ENCODE results near the gene GSTO2.

The GSTO2 gene

DNA sequence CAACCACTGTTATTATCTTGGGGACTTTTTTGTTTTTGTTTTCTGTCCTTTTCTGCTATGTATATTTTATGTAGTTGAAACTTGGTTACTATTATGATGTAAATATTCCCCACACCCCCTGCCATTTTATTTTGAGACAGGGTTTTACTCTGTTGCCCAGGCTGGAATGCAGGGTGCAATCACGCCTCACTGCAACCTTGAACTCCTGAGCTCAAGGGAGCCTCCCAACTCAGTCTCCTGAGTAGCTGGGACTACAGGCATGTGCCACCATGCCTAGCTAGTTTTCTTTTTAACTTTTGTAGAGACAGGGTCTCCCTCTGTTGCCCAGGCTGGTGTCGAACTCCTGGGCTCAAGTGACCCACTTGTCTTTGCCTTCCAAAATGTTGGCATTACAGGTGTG, 18.0 kb downstream of the GSTO2 start:
- DNase-seq: no peak

DNA sequence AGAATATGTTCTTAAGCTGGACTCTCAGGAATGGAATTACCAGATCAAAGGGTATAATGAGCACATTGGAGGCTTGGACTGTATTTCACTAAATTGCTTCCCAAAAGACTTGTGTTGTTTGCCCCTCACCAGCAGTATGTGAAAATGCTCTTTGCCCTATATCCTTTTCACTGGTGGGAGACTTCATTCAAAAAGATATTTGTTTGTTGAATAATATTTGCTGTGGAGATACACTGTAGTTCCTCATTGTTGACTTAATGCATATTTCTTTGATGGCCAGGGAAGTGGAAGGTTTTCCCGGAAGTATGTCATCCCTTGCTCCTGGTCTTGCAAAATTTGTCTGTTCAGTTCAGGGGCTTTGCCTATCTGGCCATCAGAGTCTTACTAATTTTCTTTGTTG, 19.4 kb downstream of the GSTO2 start:
- DNase-seq: no peak

DNA sequence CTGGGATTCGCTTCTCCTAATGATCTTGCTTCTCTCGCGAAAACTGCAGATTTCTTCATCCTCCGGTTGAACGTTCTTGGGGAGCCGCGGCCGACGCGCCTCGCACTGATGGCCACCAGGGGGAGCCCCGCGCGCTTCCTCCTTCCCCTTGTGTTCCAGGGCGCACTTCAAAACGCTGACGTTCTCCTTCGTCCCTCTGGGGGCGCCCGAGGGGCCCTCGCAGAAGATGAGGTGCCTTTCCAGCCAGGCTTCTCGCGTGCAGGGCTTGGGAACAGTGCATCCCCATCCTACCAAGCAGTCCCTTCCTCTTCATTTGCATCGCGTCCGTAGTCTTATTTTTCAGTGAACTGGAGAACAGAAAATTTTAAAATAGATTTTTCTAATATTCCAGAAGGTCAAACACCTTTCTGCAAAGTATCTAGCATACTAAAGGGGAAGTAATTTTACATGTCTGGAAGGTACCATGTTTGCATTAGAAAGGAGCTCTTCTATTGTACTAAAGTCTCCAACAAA, 22.5 kb downstream of the GSTO2 start:
- peak; percentile 50 to 79 for DNase-seq

DNA sequence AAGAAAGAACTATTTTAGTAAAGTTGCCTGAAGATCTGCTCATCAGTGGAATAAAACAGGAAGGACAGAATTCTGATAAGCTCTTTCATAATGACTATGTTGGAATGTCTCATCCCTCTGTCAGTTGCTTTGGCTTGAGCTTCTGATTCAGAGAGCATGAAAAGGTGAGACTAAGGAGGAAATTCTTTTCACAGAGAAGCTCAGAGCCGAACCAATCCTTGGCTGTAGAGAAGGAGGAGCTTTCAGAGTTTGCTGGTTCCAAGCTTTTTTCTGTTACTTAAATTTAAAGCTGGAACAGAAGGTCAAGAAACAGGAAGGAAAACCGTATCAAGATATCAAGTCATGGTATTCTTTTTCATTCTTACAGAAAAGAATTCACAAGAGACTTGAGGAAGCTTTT, 24.0 kb downstream of the GSTO2 start:
- no peak for DNase-seq

DNA sequence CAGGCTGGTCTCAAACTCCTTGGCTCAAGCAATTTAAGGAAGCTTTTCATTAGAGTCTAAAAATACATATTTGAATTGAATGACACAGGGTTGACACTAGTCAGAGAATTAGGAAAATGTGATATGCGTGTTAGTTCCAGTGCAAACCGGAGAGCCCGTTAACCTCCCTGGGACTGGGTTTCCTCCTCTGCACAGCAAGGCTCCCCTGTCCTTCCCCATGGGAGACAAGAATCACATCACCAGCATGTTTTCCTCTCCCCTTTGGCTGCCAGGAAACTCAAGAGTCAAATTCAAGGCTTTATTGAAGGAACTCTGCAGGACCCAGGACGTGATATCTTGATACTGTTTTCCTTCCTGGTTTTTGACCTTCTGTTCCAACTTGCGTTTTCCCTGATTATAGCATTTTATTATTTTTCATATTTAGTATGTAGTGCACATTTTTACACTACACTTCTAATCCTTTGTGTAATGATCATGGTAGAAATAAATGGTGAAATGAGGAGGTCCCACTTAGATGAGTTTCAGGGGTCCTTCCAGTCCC, 24.9 kb downstream of the GSTO2 start:
- DNase-seq: no peak

DNA sequence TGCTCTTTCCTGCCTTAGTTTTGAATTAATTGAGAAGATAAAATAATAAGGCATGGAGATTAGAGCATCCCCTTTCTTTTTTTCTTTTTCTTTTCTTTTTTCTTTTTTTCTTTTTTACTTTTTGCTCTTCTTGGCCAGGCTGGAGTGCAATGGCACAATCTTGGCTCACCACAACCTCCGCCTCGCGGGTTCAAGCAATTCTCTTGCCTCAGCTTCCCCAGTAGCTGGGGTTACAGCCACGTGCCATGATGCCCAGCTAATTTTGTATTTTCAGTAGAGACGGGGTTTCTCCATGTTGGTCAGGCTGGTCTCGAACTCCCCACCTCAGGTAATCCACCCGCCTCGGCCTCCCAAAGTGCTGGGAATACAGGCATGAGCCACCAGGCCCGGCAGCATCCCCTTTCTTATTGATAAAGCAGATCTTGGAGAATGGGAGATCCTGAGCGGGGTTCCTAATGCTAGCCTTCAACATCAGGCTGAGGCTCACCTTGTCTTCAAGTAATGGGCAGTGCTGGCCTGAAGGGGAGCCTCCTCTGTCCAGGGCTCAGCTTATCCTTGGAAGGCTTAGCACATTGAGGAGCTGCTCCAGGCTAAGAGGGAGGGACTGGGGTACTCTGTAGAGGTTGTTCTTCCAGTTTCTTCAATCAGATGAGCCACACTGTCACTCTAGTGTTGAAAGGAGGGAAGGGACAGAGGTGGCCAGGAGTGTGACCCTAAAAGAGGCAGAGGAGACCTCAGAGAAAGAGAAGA, 27.9 kb downstream of the GSTO2 start:
- DNase-seq: no peak

DNA sequence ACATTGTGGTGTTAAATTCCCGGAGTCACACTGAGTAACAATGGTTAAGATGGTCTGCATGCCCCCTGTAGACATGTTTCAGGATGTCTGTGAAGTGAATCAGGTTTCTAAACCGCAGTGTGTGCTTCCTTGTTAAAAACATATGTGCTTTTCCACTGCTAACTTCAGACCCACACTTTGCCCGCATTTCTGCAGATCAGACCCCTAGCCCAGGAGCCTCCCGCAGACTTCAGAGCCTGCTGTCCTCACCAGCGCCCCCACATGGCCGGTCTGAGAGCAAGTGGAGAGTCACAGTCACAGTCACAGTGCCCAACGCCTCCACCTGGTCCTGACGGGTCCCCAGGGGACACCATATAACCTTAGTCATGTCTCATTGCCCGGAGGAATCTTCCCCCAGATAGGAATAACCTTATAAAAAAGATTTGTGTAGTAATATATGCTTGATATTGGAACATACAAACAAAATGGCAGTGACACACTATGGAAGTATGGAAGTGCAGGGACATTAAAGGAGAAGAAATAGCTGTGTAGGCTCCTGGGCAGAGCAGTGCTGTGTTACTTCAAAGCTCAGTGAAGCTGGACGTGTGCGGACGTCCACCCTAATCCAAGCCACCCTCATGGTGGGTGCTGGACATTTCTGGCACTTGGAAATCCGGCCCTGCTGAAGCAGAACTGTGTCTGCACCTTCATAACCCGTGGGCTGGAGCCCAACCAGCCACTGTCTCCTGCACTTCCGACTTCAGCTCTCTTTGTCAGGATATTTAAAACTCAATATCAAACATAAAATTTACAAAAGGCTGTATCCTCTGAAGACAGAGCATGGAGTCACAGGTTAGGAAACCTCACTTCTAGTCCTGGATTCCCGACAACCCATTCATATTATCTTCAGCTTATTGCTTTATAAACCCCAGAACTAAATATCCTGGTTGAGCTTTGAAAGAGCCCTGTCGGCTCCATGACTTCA, 29.0 kb downstream of the GSTO2 start:
- DNase-seq: no peak

DNA sequence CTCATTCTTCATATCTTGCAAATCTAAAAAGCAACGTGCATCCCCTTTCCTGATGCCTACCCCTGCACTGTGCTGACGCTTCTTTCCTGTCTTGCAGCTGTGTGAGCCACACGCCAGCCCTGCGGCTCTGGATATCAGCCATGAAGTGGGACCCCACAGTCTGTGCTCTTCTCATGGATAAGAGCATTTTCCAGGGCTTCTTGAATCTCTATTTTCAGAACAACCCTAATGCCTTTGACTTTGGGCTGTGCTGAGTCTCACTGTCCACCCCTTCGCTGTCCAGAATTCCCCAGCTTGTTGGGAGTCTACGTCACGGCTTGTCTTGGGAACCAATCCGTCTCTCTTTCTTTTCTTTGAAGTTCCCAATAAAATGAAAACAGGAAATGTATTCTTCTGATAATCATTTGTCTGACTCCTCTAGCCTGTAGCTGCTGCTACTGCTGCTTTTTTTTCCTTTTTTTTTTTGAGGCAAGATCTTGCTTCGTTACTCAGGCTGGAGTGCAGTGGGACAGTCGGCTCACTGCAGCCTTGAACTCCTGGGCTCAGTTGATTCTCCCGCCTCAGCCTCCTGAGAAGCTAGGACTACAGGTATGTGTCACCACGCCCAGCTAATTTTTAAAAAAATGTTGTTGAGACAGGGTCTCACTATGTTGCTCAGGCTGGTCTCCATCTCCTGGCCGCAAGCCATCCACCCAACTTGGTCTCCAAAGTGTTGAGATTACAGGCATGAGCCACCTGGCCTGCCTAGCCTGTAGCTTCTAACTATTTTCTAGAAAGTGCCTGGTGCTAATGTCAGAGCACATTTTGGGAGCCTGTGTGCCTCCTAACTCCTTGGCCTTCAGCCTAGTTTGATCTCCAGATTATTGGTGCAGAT, 30.3 kb downstream of the GSTO2 start:
- DNase-seq: no peak

DNA sequence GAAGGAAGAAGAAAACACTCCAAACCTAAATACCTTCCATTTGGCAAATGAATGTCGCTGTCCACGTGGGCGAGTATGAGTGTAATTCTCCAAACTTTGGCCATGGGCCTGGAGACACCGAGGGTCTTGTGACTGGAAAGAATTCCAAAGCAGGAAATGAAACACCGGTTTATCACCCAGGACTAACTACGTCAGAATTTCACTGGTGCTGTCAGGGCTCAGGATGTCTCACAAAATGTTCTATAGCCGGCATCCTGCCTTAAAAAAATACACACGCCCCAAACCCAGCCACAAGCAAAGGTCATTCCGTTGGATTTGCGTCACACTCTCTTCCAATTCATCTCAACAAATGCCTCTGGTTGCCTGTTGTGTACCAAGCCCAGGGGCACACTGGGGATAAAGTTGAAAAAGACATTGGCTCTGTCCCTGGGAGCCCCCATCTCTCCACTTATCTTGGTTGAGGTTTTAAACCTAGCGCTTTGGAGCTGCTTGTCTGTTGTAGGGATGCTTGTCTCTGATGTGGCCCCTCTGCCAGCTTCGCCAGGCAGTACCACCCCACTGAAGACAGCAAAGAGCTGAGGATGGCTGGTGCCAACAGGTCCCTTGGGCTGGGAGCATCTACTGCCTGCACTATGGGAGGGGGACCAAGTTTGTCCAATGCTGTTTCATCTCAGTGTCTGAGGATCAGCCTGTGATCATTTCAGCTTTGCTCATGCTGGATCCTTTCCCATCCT, 31.2 kb downstream of the GSTO2 start:
- no peak for DNase-seq

DNA sequence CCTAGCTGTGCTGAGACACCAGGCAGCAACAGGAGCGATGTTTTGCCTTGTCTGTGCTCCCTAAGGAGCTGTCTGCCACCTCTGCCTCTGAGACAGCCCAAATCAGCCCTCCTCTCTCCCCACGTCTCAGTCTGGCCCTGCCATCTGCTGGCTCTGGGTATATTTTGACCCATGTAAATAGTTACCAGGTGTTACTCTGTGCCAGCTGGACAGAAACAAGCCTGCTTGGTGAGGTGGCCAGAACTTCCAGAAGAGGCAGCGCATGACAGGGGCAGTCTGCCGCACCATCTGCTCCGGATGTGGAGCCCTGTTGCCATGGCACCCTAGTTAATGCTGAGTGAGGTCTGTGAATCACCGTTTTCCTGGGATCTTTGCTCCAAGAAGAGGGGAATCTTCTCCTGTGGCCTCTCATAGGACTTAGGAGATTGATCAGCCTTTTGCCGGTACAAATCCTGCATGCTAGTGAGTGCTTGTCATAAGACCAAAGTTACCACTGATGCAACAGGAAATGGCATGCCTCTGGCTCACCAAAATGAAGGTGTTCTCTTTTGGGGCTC, 31.8 kb downstream of the GSTO2 start:
- DNase-seq: peak in 1 of 2 experiments; percentile 33

DNA sequence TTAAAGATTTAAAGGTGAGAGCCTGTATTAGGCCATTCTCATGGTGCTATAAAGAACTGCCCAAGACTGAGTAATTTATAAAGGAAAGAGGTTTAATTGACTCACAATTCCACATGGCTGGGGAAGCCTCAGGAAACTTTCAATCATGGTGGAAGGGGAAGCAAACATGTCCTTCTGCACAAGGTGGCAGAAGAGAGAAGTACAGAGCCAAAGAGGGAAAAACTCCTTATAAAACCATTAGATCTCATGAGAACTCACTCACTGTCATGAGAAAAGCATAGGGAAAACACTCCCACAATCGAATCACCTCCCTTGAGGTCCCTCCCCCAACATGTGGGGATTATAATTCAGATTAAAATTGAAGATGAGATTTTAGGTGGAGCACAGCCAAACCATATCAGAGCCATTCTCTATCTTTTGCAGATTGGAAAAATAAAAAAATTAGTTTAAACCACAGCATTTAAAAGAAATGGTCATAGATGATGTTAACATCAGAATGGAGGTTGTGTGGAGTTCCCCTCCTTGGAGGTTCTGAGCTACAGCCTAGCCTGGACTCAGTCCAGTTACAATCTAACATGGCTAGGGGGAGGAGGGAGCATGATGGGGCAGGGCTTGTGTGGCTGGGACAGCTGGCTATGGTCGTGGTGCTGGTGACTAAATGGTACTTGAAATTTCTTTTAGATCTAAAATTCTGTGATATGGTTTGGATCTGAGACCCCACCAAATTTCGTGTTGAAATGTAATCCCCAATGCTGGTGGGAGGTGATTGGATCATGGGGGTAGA, 33.1 kb downstream of the GSTO2 start:
- no peak for DNase-seq

DNA sequence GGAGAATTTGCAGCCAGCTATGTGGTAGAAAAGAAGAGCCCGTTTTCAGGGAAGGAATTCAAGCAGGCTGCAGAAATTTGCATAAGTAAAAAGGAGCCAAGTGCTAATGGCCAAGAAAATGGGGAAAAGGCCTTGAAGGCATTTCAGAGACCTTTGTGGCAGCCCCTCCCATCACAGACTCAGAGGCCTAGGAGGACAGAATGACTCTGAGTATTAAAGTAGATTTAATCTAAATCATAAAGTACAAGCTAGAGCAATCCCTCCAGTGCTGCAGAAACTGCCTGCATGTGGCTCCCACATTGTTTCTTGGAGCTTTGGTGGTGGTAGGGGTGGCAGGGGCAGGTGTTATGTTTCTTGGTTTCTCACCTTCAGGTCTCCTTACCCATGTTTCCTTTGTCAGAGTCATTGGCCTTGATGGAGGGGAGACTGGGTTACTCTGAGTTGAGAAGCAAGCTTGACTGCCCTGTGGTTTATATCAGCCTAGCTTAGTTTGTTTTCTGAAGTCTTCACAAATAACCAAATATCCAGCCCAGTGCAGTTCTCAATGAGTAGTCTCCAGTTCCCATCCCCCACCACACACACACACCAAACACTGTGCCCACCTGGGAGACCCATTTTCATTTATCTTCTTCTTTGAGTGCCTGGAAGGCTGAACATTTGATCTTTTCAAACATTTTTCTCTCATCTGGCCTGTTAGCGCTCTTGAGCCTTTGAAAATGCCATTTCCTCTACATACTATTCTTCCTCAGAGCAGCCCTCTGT, 34.8 kb downstream of the GSTO2 start:
- DNase-seq: no peak

DNA sequence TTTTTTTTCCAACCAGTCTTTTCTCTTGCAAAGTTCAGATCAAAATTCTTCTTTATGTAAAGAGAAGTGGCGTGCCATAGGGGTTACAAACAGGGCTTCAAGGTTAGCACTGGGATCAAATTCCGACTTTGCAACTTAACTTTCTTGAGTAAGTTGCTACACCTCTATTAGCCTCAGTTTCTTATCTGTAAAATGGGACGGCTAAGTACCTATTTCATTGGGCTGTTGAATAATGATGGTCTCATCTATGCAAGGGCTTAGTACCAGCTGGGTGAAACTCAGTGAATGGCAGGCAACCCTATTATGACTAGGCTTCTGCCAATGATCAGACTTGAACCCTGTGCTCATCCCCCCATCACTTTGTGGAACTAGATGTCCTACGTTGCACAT, 35.4 kb downstream of the GSTO2 start:
- DNase-seq: no peak

DNA sequence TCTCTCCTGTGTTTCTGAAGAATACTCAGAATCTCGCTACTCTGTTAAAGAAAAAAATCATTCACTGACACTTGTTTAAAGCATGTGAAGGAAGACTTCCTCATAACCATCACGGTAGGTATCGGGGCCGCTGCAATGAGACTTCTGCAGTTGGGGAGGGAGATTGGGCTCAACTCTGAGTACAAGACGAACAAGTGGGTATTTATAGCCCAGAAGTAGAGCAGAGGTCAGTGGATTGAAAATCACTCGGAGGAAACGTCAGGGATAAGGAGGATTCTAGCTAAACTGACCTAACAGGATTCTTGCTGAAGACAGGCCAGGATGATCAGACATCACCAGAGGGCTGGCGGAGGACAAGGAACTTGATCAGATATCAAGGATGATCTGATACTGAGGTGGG, 35.9 kb downstream of the GSTO2 start:
- no peak for DNase-seq

DNA sequence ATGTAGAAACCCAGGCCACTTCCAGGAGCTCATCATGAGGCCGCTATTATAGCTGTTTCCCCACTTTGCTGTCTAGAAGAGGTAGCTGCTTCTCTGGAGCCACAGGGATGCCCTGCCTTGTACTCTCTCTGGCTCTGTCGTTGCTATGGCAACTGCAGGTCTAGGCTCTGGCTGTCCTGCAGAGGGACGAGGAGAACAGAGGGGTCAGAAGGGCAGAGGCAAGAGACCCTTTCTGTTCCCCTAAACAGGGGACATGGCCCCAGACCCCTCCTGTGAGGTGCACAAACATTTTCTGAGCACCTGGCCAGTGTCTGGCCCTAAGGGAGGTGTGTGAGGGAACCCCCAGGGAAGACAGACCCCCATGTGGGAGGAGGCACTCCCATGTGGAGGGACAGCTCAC, 37.9 kb downstream of the GSTO2 start:
- DNase-seq: no peak

DNA sequence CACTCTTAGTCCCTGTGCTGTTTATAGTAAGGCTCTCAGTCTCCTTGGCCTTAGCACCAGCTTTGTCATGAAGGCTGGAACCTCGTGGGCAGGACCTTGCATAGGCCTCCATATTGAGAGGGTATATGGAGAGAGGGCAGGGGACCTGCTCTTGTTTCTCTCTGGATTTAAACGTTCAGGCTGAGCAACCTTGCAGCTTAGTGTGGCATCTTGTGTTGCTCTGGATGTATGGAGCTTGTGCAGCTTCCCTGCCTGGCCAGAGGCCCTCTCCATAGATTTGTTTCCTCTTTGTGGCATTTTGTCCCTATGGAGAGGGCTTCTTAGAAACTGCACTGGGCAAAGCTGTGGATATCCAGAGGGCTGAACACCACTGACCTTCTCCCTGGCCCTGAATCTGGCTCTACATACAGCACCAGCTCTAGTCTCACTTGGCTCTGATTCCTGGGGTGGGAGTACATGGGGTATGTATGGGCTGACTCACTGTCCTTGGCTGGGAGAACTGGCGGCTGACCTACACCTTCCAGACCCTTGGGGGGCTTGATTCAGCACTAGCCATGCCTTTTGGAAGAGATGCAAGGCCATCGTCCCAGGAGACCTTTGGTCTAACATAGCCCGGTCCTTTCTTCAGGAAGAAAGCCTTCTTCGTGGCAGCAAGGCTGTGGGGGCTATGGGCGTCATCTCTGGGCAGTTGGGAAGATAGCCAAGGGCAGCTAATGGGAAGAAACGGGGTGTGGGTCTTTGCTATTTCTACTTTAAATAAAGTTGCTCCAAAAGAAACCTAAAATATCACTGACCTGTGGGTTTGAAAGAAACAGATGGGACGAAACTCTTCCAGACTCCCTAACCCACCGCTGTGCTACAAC, 38.8 kb downstream of the GSTO2 start:
- DNase-seq: no peak

DNA sequence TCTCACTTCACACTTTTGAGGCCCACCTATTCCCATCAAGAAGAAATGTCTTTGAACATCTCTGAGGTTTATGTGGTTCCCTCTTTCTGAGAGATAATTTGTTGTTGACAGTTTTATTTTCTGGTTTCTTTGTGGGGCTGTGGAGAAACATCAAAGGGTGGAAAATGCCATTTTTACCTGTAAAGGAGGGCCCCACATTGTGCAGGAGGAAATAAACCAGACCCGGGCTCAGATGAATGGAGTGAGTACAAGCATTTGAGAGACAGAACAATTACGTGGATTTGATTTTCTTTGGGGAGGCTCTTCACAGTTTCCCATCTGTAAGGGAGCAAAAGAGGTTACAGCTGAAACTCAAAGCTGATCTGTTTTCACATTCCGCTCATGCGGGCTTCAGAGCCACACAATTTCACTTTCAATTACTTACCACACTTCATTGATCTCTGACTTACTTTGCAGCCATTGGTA, 39.5 kb downstream of the GSTO2 start:
- DNase-seq: no peak
